GM12874 (cell line): Measurements from ENCODE around the gene ABAT.

Source experiments
- CTCF ChIP-seq: IDR thresholded peaks from 2 replicates; pipeline ENCODE4 v1.5.1; 2011; ENCODE audit warnings: low read depth, mild to moderate bottlenecking, control low read depth, low read length, moderate library complexity; ENCODE audit not compliant: insufficient read depth

ABAT gene

GRCh38 chr16:8674413-8675022 lies at the start of gene ABAT:
ABAT (plus strand) TSS chr16:8674617; CDS start chr16:8735740, 61,123 bp downstream.
- no peak for TF ChIP-seq CTCF

GRCh38 chr16:8625491-8626087 lies 48.8 kb upstream of the ABAT start:
- no peak for TF ChIP-seq CTCF

- TF ChIP-seq CTCF: no peak
Observed at GRCh38 chr16:8626946-8627345, 47.5 kb upstream of the ABAT start.

- TF ChIP-seq CTCF: no peak
Observed at GRCh38 chr16:8627456-8627855, 47.0 kb upstream of the ABAT start.

GRCh38 chr16:8628981-8629725 lies 45.3 kb upstream of the ABAT start:
- TF ChIP-seq CTCF: no peak

GRCh38 chr16:8630255-8630953 lies 44.0 kb upstream of the ABAT start:
- TF ChIP-seq CTCF: no peak

- no peak for TF ChIP-seq CTCF
Observed at GRCh38 chr16:8631373-8631772, 43.0 kb upstream of the ABAT start.
